Endothelial cell of umbilical vein (primary cell): ENCODE data around the gene ZNF644. TPM values are rescaled to one million over a fixed set of nuclear protein-coding genes. Genes with fewer than 3 reads are reported as not detected.

Source experiments
- BruUV-seq: library from RNA; stranded (reverse); fragments of 400-500 nt; replicated peaks from 2 replicates; lab custom pipeline; 2021; lab: Mats Ljungman, UMichigan
- CTCF ChIA-PET: fragments of 300-600, 350-600 bp; sonication (Branson Sonifier 250); formaldehyde crosslinking; loops from one replicate; lab custom pipeline; 2021; ENCODE audit warnings: antibody characterized with exemption, inconsistent platforms; lab: Charles Lee
- POLR2A ChIA-PET: fragments of 300-600, 350-600 bp; sonication (Branson Sonifier 250); formaldehyde crosslinking; loops from one replicate; lab custom pipeline; 2021; ENCODE audit warnings: antibody characterized with exemption, inconsistent platforms; lab: Charles Lee
- DNase-seq: peaks from one replicate; pipeline ENCODE4 v3.0.0-alpha.2; 2011; ENCODE audit warnings: low read depth, low spot score
- FAIRE-seq: peaks from 2 replicates; lab custom pipeline; 2011; peaks lifted over from hg19 to GRCh38; lab: Jason Lieb, UNC
- H2AFZ ChIP-seq: 2 replicates; pipeline ENCODE4 v1.6.0; 2012; ENCODE audit warnings: low read depth, low read length, control low read depth, inconsistent platforms
- H3K27ac ChIP-seq: 2 replicates; pipeline ENCODE4 v1.5.1; 2011; ENCODE audit warnings: low read depth, mild to moderate bottlenecking, control low read depth, low read length, moderate library complexity; ENCODE audit not compliant: insufficient read depth
- H3K27me3 ChIP-seq, 2 experiments: 2 replicates each; pipeline versions ENCODE4 v1.6.0 to v1.6.1; 2011; ENCODE audit warnings: low read length in 2 of 2, mixed read lengths in 1 of 2; ENCODE audit not compliant: control insufficient read depth in 2 of 2, insufficient read depth in 2 of 2
- H3K36me3 ChIP-seq, 2 experiments: 2 replicates in 1 of 2; 3 replicates in 1 of 2; pipeline ENCODE4 v1.5.1; 2011; ENCODE audit warnings: low read length in 2 of 2, mild to moderate bottlenecking in 1 of 2, moderate library complexity in 1 of 2; ENCODE audit not compliant: control insufficient read depth in 2 of 2, insufficient read depth in 2 of 2; ENCODE audit errors: extremely low read depth in 1 of 2
- H3K4me1 ChIP-seq: 3 replicates; pipeline ENCODE4 v1.5.1; 2011; ENCODE audit warnings: mild to moderate bottlenecking, low read length; ENCODE audit not compliant: control insufficient read depth, insufficient read depth; ENCODE audit errors: extremely low read depth
- H3K4me2 ChIP-seq: 2 replicates; pipeline ENCODE4 v1.6.1; 2011; ENCODE audit warnings: low read length, control low read depth, mixed read lengths; ENCODE audit not compliant: insufficient read depth
- H3K4me3 ChIP-seq, 3 experiments: fragments of 200-600 bp in 1 of 3; sonication (generic), shearing (Covaris generic) in 1 of 3; replicated peaks in 1 of 3; 2 replicates each; pipeline ENCODE4 v1.5.1; 2011 to 2016; ENCODE audit warnings: control low read depth in 3 of 3, low read length in 3 of 3, mild to moderate bottlenecking in 2 of 3, inconsistent platforms in 1 of 3, low read depth in 1 of 3, moderate library complexity in 1 of 3; ENCODE audit not compliant: insufficient read depth in 1 of 3
- H3K79me2 ChIP-seq: 2 replicates; pipeline ENCODE4 v1.6.0; 2012; ENCODE audit warnings: low read length, inconsistent platforms; ENCODE audit not compliant: control insufficient read depth, insufficient read depth
- H3K9ac ChIP-seq: replicated peaks from 2 replicates; pipeline ENCODE3; 2011; ENCODE audit warnings: low read length, control low read depth; ENCODE audit not compliant: insufficient read depth; ENCODE audit errors: extremely low read depth
- H3K9me1 ChIP-seq: replicated peaks from 3 replicates; pipeline ENCODE4 v1.6.0; 2011; ENCODE audit warnings: mild to moderate bottlenecking, low read length; ENCODE audit not compliant: control insufficient read depth, insufficient read depth; ENCODE audit errors: extremely low read depth
- H3K9me3 ChIP-seq: replicated peaks from 2 replicates; pipeline ENCODE4 v1.5.1; 2012; ENCODE audit warnings: low read length, inconsistent platforms; ENCODE audit not compliant: control insufficient read depth, insufficient read depth
- H4K20me1 ChIP-seq: replicated peaks from 2 replicates; pipeline ENCODE3; 2011; ENCODE audit warnings: mild to moderate bottlenecking, low read length; ENCODE audit not compliant: control insufficient read depth, insufficient read depth; ENCODE audit errors: extremely low read depth
- CTCF ChIP-seq, 2 donors: IDR thresholded peaks; 1 replicate in 1 of 2; 2 replicates in 1 of 2; pipeline ENCODE4 v1.5.1; 2011; ENCODE audit warnings: low read length in 2 of 2, mild to moderate bottlenecking in 2 of 2, moderate library complexity in 2 of 2, control low read depth in 1 of 2, inconsistent platforms in 1 of 2, low read depth in 1 of 2; ENCODE audit not compliant: insufficient read depth in 1 of 2; ENCODE audit errors: extremely low read depth in 1 of 2
- EZH2 ChIP-seq: IDR thresholded peaks from 2 replicates; pipeline ENCODE4 v1.6.1; 2012; ENCODE audit warnings: borderline replicate concordance, low read depth, mild to moderate bottlenecking, moderate library complexity, low read length, inconsistent platforms; ENCODE audit not compliant: severe bottlenecking
- FOS ChIP-seq: IDR thresholded peaks from 2 replicates; pipeline ENCODE4 v1.6.1; 2011; ENCODE audit warnings: mild to moderate bottlenecking, low read length, moderate library complexity, borderline replicate concordance; ENCODE audit not compliant: insufficient read depth
- GATA2 ChIP-seq: IDR thresholded peaks from 2 replicates; pipeline ENCODE4 v1.7.0; 2011; ENCODE audit warnings: low read depth, mild to moderate bottlenecking, moderate library complexity, mixed read lengths, low read length; ENCODE audit not compliant: insufficient read length, insufficient read depth
- JUN ChIP-seq: IDR thresholded peaks from 2 replicates; pipeline ENCODE4 v1.6.1; 2011; ENCODE audit warnings: borderline replicate concordance, low read depth; ENCODE audit not compliant: insufficient read length, insufficient read depth
- MAX ChIP-seq: IDR thresholded peaks from 2 replicates; pipeline ENCODE4 v1.6.1; 2011; ENCODE audit not compliant: insufficient read depth, insufficient read length
- MYC ChIP-seq: IDR thresholded peaks from one replicate; pipeline ENCODE4 v1.6.1; 2011; ENCODE audit warnings: mild to moderate bottlenecking, low read depth, low read length
- POLR2A ChIP-seq: IDR thresholded peaks from 2 replicates; pipeline ENCODE4 v1.6.1; 2012; ENCODE audit warnings: low read depth, mild to moderate bottlenecking, control low read depth, low read length
- POLR2AphosphoS5 ChIP-seq: IDR thresholded peaks from 2 replicates; pipeline ENCODE4 v1.6.1; 2012; ENCODE audit warnings: low read depth, mild to moderate bottlenecking, control low read depth, low read length, moderate library complexity; ENCODE audit not compliant: insufficient read depth
- dilution Hi-C: fragments of 300-500 bp; cut with MboI; formaldehyde crosslinking; loops from one replicate; pipeline ENCODE4 v1.15.0; 2019; ENCODE audit warnings: low sequenced_read_pairs; ENCODE audit not compliant: extremely low pct_ligation_motif_present
- intact Hi-C: fragments of 100-400 bp; cut with micrococcal nuclease; formaldehyde crosslinking; loops from one replicate; pipeline ENCODE4 v1.10.0; 2022
- polyA plus RNA-seq, 4 experiments: library from polyadenylated mRNA; depleted of rRNA in 3 of 4; stranded (reverse) in 3 of 4; unstranded in 1 of 4; fragments of >200 nt; gene quantifications; 2 replicates each; pipeline versions ENCODE4 v1.2.1 to v1.2.3, GENCODE V29; 2011 to 2012; ENCODE audit warnings: missing spikeins in 1 of 4
- total RNA-seq: library from RNA; stranded (reverse); gene quantifications from 2 replicates; pipeline ENCODE4 v1.2.3, GENCODE V29; 2021

The ZNF644 gene
- total and polyA plus RNA-seq, 2 donors (not counting 3 experiments of a cell fraction or from before 2014, with no cell fraction given): 7.2 to 47.0 TPM

GRCh38 chr1:90959352-90960206 lies 62.3 kb downstream of the ZNF644 start:
- no peak overlapping the region for H3K4me2 ChIP-seq
- no peaks in the 10 kb centered on the region for H3K27me3 ChIP-seq
- no peaks in the 10 kb centered on the region for H3K9me3 ChIP-seq
- no TSS peak for BruUV-seq
- no peaks in the 10 kb centered on the region for H3K36me3 ChIP-seq
- no peak overlapping the region for H3K4me3 ChIP-seq
- H3K27ac ChIP-seq: no peak overlapping the region
- H3K9me1 ChIP-seq: no peaks in the 10 kb centered on the region
- peaks cover 69% of the 10 kb centered on the region for H3K79me2 ChIP-seq
- TF ChIP-seq GATA2 (no peak), FOS (no peak), POLR2A (no peak), EZH2 (no peak), MYC (no peak), CTCF (IDR thresholded peaks at IDR 0.05; ENCODE audit: extremely low read depth in 1 of 2, insufficient read depth in 1 of 2, low read depth in 1 of 2, low read length in 2 of 2) (no peak), POLR2AphosphoS5 (no peak), JUN (no peak), MAX (no peak)
- H4K20me1 ChIP-seq: peaks cover 7% of the 10 kb centered on the region
- FAIRE-seq: no peak
- ChIA-PET CTCF (interaction anchor here (0.9 kb wide), 1 partner anchor 238 kb away, joined by 3 read pairs; no protein-coding TSS in a partner anchor), POLR2A (no interaction called here)
- DNase-seq: no peak
- peaks cover 10% of the 10 kb centered on the region for H3K4me1 ChIP-seq
- intact Hi-C loops: loop anchor here (5.0 to 10.0 kb wide), 3 partner anchors 205 to 847 kb away; no protein-coding TSS in a partner anchor
- no peak overlapping the region for H2AFZ ChIP-seq
- H3K9ac ChIP-seq: no peak overlapping the region
- dilution Hi-C loops: no loop called here
